GM21723 (cell line): ENCODE results near the gene IFITM1.
A peak's percentile ranks its signal among the peaks of the same experiment; 100 is the strongest.
"Not testable (repeated sequence)": the region's sequence is repeated elsewhere in the genome, so short reads cannot be mapped to it uniquely, and the experiment has no call there.

Source experiments
- ATAC-seq: cut with Tn5 transposase; IDR thresholded peaks from one replicate; pipeline ENCODE4 v1.9.1; 2021; ENCODE audit warnings: mild to moderate bottlenecking, moderate library complexity; ENCODE audit not compliant: unreplicated experiment

Gene IFITM1

GRCh38 chr11:325796-326591, 12.2 kb downstream of the IFITM1 start:
- no peak for ATAC-seq

- no peak for ATAC-seq
These were observed 12.7 kb downstream of the IFITM1 start for GRCh38 chr11:326592-326841.

GRCh38 chr11:326842-327580, 13.2 kb downstream of the IFITM1 start:
- peak; percentile 71 for ATAC-seq

- no peak for ATAC-seq
These were observed 13.7 kb downstream of the IFITM1 start for GRCh38 chr11:327581-327923.

- no peak for ATAC-seq
These were observed 14.2 kb downstream of the IFITM1 start for GRCh38 chr11:328012-328411.

- ATAC-seq: not testable (repeated sequence)
These were observed 14.8 kb downstream of the IFITM1 start for GRCh38 chr11:328516-329100.

- ATAC-seq: no peak
These were observed 16.0 kb downstream of the IFITM1 start for GRCh38 chr11:329886-330253.

- ATAC-seq: no peak
These were observed 16.5 kb downstream of the IFITM1 start for GRCh38 chr11:330307-330693.

- ATAC-seq: no peak
These were observed 17.0 kb downstream of the IFITM1 start for GRCh38 chr11:330694-331357.

GRCh38 chr11:331358-332060, 17.7 kb downstream of the IFITM1 start:
- no peak for ATAC-seq

- ATAC-seq: no peak
These were observed 19.0 kb downstream of the IFITM1 start for GRCh38 chr11:332651-333480.

GRCh38 chr11:333616-334263, 19.9 kb downstream of the IFITM1 start:
- not testable (repeated sequence) for ATAC-seq

- ATAC-seq: no peak
These were observed 20.6 kb downstream of the IFITM1 start for GRCh38 chr11:334264-334994.

GRCh38 chr11:335779-336658, 22.2 kb downstream of the IFITM1 start:
- no peak for ATAC-seq

GRCh38 chr11:336659-337198, 22.9 kb downstream of the IFITM1 start:
- ATAC-seq: no peak

GRCh38 chr11:337711-338110, 23.9 kb downstream of the IFITM1 start:
- ATAC-seq: no peak

GRCh38 chr11:339963-340362, 26.1 kb downstream of the IFITM1 start:
- ATAC-seq: no peak
